K562 (cell line): Measurements from ENCODE around the gene C20orf96. TPM values are rescaled to one million over a fixed set of nuclear protein-coding genes. Genes with fewer than 3 reads are reported as not detected.

ENCODE experiments used
- CBX2 ChIP-seq: fragments of 200-600 bp; sonication (generic); IDR thresholded peaks from one replicate; pipeline ENCODE4 v1.6.1; 2012; ENCODE audit warnings: mild to moderate bottlenecking, low read length, inconsistent platforms; ENCODE audit not compliant: insufficient read depth, poor library complexity, severe bottlenecking
- ELK3 ChIP-seq: fragments of 450-650 bp; formaldehyde crosslinking; IDR thresholded peaks from 2 replicates; pipeline ENCODE4 v1.4.0; 2020; ENCODE audit warnings: mild to moderate bottlenecking
- HNRNPK ChIP-seq: fragments of 200-400 bp; formaldehyde crosslinking; IDR thresholded peaks from one replicate; pipeline ENCODE4 v1.6.1; 2018; ENCODE audit warnings: mild to moderate bottlenecking, low read depth, low read length; ENCODE audit not compliant: poor library complexity, severe bottlenecking
- HNRNPLL ChIP-seq: fragments of 200-400 bp; formaldehyde crosslinking; IDR thresholded peaks from 2 replicates; pipeline ENCODE4 v1.6.1; 2017; ENCODE audit warnings: low read length, low read depth, mild to moderate bottlenecking; ENCODE audit not compliant: poor library complexity, severe bottlenecking
- NR2F6 ChIP-seq: fragments of 450-650 bp; formaldehyde crosslinking; IDR thresholded peaks from 2 replicates; pipeline ENCODE4 v1.4.0; 2020; ENCODE audit warnings: mild to moderate bottlenecking
- NR4A1 ChIP-seq, 2 experiments: fragments of 250-450 bp in 1 of 2; fragments of 450-650 bp in 1 of 2; sonication (Bioruptor Pico) in 1 of 2; IDR thresholded peaks; 2 replicates each; pipeline versions ENCODE4 v1.4.0 to v1.6.1; 2016 to 2020; ENCODE audit warnings: mild to moderate bottlenecking in 2 of 2, missing compliant biosample characterization in 1 of 2, missing genetic modification characterization in 1 of 2, moderate library complexity in 1 of 2
- PCBP1 ChIP-seq: fragments of 200-400 bp; formaldehyde crosslinking; IDR thresholded peaks from 2 replicates; pipeline ENCODE4 v1.6.1; 2018; ENCODE audit warnings: mild to moderate bottlenecking, low read depth, low read length; ENCODE audit not compliant: poor library complexity, severe bottlenecking
- POLR2B ChIP-seq: fragments of 450-650 bp; IDR thresholded peaks from 2 replicates; pipeline ENCODE4 v1.6.1; 2018; ENCODE audit warnings: low read depth; ENCODE audit not compliant: partially characterized antibody
- RREB1 ChIP-seq: fragments of 250-450 bp; sonication (Bioruptor Pico); IDR thresholded peaks from 2 replicates; pipeline ENCODE4 v1.4.0; 2020
- TARDBP ChIP-seq: fragments of 450-650 bp; IDR thresholded peaks from 2 replicates; pipeline ENCODE4 v1.6.1; 2016
- ZNF146 ChIP-seq: IDR thresholded peaks from one replicate; pipeline ENCODE4 v1.6.1; 2018; ENCODE audit warnings: missing compliant biosample characterization; ENCODE audit not compliant: unreplicated experiment
- ZNF324 ChIP-seq: fragments of 250-450 bp; sonication (Bioruptor Pico); IDR thresholded peaks from 2 replicates; pipeline ENCODE4 v1.4.0; 2020; ENCODE audit warnings: mild to moderate bottlenecking
- ZNF407 ChIP-seq: fragments of 450-650 bp; IDR thresholded peaks from 2 replicates; pipeline ENCODE4 v1.6.1; 2016; ENCODE audit warnings: low read depth
- polyA plus RNA-seq, 8 experiments: library from polyadenylated mRNA; depleted of rRNA in 4 of 8; stranded (reverse) in 5 of 8; unstranded in 3 of 8; fragments of >200 nt; fragmentation: Nextera tagmentation in 2 of 8; fragmentation: Illumina TruSeq in 1 of 8; extraction: Ambion mirVana in 2 of 8; extraction: Trizol in 1 of 8; gene quantifications; 2 replicates each; pipeline versions ENCODE4 v1.2.1 to v1.2.3, GENCODE V29; 2011 to 2014; ENCODE audit warnings: inconsistent platforms in 1 of 8, missing spikeins in 1 of 8
- total RNA-seq, 7 experiments: library from RNA; depleted of rRNA in 6 of 7; stranded (reverse); fragments of >200 nt in 6 of 7; fragmentation: Illumina TruSeq in 2 of 7; extraction: Trizol in 2 of 7; gene quantifications; 2 replicates each; pipeline versions ENCODE4 v1.2.1 to v1.2.3, GENCODE V29; 2011 to 2021; ENCODE audit warnings: low replicate concordance in 1 of 7

The C20orf96 gene
- total and polyA plus RNA-seq, 9 of the 15 experiments (the other 6 are each of a cell fraction or from before 2014, with no cell fraction given) = 1.7 to 11.7 (median 4.2) TPM

- no peak for TF ChIP-seq RREB1 (CRISPR knock-in tag)
- TF ChIP-seq POLR2B = no peak
- TF ChIP-seq NR2F6 (CRISPR knock-in tag) = no peak
- TF ChIP-seq CBX2 = no peak
- no peak for TF ChIP-seq ELK3 (CRISPR knock-in tag)
- no peak for TF ChIP-seq TARDBP
- no peak for TF ChIP-seq HNRNPK
- no peak for TF ChIP-seq ZNF324 (CRISPR knock-in tag)
- TF ChIP-seq ZNF407 = no peak
- no peak for TF ChIP-seq ZNF146 (CRISPR knock-in tag)
- no peak for TF ChIP-seq NR4A1 (CRISPR knock-in tag; IDR thresholded peaks at IDR 0.05)
- TF ChIP-seq NR4A1 (tag; IDR thresholded peaks at IDR 0.05) = no peak
- no peak for TF ChIP-seq HNRNPLL
- no peak for TF ChIP-seq PCBP1
These were observed 36.2 kb upstream of the C20orf96 start (continued) for GRCh38 chr20:326645-327185.
